CD4-positive, alpha-beta T cell treated with Interleukin-10 for 1 hour (primary cell): ENCODE measurements around the gene CNPPD1.

Source experiments
- DNase-seq: peaks from one replicate; pipeline ENCODE4 v3.0.0-alpha.2; 2020

Gene CNPPD1

DNA sequence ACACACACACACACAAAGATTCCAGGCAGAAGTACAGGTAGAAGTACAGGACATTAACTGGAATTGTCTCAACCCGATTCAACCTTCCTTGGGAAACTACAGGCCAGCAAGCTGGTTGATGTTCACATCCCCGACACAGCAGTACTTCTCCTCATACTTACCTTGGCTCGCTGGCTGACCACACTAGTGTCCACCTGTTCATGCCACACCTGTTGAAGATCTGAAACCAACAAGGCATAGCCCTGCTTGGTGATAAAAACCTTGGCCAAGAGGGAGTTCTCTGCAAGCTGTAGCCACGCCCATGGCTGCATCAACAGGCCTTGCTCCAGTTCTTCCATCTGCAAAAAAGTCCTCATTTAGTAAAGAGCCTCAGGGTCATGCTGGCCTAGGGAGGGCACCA, 18.7 kb downstream of the CNPPD1 start:
- no peak for DNase-seq

DNA sequence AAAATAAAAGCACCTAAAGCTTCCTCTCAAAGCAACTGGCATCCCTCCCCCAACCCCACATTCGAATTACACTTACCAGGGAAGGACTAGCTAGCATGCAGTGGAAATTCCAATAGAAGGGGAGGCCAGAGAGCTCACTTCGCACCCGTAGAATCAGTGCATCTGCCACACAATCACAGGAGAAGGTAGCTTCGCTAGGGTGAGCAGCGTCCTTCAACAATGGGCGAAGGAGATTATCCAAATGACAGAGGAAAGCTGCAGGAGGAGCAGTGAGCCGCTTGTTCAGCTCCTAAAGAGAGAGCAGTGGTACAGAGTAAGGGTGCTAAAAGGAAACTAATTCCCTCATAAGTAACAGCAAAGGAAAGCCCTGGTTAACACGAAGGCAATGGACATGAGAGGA, 19.3 kb downstream of the CNPPD1 start:
- DNase-seq: no peak

DNA sequence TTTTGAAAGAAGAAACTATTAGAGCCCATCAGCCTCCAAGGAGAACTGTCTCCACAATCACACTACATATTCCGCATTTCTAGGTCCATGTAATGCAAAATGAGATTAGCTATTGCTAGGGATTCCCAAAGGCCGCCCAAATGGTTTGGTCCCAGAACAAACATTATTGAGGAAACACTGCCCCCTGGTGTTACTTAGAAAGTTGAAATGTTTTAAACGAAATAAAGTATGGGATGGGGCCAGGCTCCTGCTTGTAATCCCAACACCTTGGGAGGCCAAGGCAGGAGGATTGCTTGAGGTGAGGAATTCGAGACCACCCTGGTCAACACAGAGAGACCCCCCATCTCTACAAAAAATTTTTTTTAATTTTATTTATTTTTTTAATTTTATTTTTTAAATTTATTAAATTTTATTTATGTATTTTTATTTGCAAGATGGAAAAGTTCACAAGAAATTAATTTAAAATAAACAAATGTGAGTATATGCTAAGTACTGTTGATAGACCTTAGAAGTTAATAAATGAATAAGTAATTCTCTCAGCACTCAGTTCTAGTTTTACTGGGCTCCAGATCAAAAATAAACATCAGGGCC, 21.6 kb downstream of the CNPPD1 start:
- DNase-seq: peak; percentile 75

DNA sequence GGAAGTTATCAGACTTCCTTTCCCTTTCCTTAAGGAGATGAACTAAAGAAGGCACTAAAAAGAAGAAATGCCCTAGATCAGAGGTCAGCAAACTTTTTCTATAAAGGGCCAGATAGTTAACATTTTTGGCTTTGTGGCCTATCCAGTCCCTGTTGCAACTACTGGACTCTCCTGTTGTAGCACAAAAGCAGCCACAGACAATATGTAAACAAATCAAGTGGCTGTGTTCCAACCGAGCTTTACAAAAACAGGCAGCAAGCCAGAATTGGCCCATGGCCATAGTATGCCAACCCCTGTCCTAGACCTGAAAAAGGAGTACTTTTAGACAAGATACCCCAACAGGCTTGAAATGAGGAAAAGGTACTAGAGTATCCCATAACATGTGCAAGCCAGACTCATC, 27.1 kb downstream of the CNPPD1 start:
- no peak for DNase-seq

DNA sequence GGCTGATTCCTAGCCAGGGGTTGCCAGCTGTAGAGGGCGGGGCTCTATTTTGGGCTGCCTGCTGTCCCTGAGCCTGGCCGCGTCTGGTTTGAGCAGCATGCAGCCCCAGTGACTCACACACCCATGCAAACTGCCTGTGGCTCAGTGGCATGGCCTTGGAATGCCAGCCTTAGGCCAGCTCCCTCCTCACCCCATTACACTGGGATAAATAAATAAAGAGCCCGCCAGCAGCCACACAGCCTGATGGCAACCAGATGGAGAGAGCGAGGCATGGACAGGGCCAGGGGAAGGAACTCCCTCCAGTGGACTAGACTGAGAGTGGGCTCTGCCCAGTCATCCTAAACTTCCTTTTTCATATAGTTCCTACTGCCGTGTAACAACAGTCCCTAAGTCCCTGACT, 34.4 kb downstream of the CNPPD1 start:
- no peak for DNase-seq

DNA sequence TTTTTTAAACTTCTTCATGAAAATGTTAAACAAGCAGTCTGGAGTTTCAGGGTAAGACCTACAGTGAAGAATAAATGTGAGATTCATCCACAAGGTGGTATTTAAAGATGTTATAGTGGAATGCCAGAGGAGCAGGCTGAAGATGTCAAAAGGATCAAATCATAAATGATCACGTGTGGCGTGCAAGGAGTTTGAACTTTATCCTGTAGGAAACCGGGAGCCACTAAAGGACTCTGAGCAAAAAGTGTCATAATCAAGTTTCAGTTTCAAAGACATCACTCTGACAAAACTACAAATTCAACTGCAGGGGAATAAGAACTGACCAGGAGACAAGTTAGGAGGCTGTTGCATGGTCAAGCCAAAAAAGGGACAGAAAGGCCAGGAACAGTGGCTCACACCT, 36.0 kb downstream of the CNPPD1 start:
- DNase-seq: no peak

DNA sequence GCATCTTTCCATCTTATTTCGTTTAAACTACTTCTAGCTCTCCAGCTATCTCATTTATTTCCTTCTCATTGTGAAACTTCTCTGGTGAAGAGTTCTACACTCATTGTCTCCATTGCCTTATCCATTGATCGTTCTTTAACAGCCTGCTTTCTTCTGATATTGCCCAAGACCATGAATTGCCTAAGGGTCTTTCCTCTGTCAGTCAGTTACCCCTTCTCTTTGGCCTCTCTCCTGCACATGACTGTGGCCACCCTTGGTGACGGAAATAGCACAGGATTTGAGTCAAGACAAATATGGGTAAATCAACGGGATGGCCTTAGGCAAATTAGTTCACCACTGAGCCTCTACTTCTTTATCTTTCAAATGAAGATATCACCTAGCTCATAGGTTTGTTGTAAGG, 42.7 kb downstream of the CNPPD1 start:
- no peak for DNase-seq

DNA sequence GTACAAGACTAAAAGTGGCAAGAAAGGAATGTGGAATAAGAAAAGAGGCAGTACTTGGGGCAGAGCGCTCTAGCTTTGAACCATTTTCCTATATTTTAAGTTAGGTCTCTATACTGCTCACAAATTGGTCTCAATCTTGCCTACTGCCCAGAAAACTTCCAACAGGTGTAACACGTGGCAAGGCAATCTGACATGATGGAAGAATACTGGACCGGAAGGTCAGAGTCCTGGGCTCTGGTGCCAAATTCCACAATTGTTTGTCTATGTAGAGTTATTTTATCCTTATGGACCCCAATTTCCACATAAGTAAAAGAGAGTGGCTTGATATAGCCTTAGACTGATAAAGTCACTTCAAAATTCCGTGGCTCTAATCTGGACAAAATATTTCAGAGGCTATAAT, 45.0 kb downstream of the CNPPD1 start:
- no peak for DNase-seq

DNA sequence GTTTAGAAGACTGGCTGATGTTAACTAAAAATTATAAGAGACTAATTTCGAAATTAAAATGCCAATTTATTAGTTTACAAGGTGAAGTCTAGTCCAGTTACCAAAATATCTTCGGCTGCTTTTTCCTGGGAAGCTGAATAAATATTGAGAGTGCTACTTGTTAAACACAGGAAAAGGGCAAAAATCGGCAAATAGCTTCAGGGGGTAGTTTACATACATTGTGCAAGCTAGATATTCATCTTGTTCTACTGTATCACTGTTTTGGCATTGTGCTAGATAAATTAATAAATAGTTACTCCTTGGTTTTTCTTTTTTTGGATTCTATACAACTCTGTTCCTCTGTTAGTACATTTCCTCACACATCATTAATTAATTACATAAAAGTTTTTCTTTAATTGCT, 45.4 kb downstream of the CNPPD1 start:
- DNase-seq: no peak

DNA sequence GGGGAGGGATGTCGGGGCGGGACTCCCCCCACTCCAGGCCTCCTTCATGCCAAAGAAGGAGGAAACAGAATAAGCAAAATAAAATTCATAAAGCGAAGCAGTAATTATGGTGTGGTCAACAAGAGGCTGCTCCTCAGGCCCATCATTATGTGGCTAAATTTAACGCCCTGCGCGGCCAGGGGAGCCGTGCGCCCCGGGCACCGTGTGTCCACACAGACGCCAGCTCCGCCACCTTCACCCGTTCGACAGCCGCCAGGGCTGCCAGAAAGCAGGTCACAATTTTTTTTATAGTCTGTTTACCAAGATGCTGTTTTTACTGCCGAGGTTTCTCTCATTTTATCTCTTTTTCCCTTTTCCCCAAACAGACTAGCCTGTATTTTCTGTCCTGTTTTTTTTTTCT, 47.1 kb downstream of the CNPPD1 start:
- no peak for DNase-seq

DNA sequence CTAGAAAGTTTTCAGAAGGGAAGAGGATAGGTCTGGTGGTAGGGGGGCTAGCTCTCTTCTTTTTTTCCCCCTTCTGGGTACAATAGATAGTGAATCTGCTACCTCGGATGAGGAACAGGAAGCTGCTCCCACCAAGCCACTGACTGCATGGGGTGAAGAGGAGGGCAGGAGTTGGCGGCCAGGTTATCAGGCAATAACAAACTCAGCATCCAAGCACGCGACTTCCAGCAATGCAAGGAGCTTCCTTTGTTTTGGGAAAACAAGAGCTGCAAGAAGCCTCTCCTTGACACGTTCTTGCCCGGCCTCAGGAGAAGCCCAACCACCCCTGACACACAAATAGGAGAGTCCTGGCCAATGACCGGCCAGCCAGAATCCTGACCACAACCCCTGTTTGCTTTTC, 48.3 kb downstream of the CNPPD1 start:
- DNase-seq: no peak

DNA sequence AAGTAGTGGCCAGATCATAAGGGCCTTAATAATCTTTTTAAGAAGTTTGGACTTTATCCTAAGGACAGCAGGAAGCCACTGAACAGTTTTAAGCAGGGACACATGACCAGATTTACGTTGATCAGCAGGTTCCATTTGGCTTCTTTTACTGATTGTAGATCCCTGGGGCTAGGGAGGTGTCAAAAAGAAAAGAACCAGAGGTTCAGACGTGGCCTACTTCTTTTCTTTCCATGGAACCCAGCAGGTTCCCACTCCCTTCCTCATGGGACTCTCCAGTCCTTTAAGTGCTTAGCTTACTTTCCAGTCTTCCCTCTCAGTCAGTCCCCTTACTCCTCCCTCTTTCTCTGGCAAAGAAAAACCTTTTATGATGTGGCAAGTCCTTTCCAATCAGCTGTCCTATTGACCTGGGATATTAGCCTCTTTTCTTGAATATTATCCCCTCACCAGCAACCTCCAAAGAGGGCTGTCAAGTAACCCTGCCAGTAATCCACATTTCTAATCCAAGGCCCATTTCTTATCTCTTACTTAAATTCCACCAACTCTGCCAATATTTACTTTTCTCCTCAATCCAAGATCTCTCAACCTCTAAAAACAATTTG, 49.6 kb downstream of the CNPPD1 start:
- DNase-seq: no peak

DNA sequence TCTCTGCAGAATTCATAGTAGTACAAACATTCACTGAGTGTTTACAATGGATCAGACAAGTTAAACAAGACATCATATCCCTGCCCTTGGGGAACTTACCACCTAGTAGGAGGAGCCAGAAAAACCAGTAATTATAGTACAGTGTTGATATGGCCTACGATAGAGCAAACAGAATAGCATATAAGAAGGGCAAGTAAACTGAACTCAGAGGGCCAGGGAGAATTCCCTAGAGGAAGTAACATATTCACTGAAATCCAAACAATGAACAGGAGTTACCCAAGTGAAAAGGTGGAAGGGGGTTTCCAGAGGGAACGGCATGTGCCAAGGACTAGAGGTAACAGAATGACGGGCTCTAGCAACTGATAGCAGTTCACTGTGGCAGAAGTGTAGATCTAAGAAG, 50.2 kb downstream of the CNPPD1 start:
- no peak for DNase-seq

DNA sequence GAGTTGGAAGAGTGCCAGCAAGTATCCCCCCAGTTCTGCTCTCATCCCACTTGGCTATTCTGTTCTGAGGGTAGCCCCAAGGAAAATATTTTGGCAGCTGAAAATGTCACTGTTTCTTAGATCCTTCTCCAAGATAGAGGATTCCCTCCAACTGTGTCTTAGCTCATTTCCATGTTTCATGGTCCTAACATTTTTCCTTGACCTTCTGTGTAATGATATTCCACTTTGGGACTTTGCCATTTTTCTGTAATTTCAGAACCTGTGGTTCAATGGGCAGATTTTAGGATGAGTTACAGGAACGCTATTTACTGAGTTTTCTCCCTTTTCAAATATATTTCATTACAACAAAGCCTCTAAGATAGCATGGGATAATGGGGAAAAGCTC, 50.8 kb downstream of the CNPPD1 start:
- no peak for DNase-seq

DNA sequence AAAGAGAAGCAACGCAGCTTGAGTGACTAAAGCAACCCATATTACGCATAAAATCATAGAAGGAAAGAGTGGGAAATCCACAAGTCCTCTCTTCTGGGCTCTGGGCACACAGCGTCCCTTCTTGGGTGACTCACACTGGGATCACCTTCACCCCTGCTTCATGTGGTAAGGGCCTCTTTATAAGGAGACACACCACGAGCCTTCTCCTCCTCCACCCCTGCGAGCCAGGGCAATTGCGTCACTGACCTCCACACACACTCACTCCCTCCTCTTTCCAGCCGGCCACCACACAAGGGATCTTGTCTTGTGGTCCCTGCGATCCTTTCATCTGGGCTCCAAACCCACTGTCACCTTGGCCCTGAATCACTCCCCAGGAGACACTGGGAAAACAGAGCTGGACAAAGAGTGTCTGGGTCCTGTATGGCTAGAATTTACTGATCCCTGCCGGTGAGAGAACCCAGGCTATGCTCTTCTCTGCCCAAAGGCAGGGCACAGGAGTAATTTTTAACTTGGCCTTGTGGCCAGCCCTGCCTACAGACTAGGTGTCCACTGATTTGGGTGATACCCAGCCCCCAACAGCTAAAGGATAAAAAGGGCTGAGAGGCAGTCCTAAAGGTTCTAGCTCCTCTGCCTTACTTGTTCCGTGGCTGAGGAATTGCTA, 51.4 kb downstream of the CNPPD1 start:
- DNase-seq: no peak

DNA sequence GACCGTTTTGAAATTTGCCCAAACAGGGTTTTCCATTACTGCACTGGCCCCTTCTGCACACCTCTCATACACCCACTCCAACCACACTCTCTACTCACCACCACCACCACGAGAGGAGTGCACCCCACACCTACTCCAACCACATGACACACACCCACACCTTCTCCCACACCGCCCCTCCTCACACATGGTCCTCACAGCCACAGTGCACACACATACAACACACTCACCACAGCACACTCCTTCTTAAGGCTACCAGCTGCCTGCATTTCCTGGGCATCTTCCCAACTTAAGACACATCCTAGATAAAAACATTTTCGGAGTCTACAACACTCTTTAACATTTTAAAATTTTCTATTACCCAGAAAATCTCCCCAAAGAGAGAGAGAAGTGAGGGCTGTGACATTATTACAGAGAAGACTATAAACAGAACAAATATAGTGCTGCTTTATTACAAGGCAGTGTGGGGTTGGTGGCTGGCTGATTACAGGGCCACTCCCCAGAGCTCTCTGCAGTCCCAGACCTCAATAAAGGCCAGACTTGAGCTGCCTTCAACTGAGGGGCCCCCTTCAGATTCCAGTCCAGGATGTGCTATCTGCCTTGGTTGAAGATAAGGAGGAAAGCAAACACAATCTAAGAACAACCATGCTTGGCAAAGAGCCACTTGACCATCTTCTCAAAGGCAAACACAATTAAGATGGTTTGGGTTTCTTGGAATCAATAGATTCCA, 52.2 kb downstream of the CNPPD1 start:
- DNase-seq: peak; percentile 30

DNA sequence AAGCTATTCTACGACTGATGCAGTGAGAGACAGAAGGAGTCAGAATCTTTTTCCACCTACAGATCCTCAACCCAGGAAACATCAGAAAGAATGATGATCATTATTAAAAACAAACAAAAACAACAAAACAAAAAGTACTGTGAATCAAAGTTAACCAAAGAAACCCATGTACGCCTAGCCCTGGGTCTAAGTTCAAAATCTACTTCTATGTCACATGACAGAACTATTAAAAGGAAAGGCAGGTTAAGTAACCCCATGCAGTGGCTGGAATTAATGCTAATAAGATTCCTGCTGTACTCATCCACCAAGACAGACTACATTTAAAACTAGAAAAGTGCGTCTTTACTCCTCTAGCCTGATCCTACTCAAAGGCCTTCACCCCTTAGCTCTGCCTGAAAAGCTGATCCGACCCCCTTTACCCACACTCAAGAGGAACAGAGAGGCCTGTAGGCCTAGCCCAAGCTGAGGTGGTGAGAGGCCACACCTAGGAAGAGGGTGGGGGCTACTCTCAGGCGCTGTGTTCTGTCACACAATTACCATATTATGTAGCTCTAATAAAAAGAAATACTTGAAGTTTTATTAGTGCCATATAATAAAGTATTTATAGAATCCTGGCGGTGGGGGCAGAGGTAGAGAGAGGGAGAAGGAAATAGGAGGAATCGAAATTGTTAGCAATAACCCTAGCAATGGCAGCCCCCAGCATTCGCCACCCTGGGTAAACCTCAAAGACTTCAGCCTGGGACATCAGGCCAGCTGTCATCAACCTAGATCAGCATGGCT, 53.2 kb downstream of the CNPPD1 start:
- no peak for DNase-seq

DNA sequence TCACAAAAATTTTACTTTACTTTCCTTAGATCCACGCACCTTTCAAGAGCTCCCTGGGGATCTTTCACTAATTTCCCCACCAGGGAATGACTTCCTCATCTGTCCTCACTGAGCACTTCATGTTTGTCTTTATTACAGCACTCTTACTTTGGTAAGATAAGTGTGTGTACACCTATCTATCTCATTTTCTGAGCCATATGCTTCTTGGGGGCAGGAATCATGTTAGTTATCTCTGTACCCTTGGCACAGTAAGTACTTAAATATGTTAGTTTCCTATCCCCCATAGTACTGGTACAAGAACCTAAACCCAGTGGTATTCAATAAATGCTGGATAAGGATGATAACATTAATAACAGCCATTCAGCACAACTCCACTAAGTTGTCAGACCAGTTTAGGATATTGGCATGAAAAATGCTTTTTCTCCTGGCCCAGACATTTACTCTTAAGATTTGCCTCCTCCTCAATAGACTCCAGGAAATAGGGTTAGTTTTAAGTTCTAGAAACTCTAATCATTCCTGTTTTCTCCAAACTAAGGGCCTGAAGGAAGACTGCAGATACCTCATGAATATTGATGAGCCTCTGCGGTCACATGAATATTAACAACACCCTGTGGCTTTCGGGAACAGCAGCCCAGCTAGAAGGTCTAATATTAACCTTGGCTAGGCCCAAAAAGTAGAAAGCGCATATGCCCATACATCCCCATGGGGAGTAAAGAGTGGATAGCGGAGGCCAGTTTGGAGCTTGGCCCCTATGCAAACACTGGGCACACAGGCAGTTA, 54.3 kb downstream of the CNPPD1 start:
- DNase-seq: no peak
